GM21360 (cell line): ENCODE results near the gene ZNF283.
A peak's percentile ranks its signal among the peaks of the same experiment; 100 is the strongest.

ENCODE experiments used
- ATAC-seq: cut with Tn5 transposase; IDR thresholded peaks from one replicate; pipeline ENCODE4 v1.9.1; 2021; ENCODE audit warnings: mild to moderate bottlenecking, moderate library complexity; ENCODE audit not compliant: unreplicated experiment

ZNF283 gene

DNA sequence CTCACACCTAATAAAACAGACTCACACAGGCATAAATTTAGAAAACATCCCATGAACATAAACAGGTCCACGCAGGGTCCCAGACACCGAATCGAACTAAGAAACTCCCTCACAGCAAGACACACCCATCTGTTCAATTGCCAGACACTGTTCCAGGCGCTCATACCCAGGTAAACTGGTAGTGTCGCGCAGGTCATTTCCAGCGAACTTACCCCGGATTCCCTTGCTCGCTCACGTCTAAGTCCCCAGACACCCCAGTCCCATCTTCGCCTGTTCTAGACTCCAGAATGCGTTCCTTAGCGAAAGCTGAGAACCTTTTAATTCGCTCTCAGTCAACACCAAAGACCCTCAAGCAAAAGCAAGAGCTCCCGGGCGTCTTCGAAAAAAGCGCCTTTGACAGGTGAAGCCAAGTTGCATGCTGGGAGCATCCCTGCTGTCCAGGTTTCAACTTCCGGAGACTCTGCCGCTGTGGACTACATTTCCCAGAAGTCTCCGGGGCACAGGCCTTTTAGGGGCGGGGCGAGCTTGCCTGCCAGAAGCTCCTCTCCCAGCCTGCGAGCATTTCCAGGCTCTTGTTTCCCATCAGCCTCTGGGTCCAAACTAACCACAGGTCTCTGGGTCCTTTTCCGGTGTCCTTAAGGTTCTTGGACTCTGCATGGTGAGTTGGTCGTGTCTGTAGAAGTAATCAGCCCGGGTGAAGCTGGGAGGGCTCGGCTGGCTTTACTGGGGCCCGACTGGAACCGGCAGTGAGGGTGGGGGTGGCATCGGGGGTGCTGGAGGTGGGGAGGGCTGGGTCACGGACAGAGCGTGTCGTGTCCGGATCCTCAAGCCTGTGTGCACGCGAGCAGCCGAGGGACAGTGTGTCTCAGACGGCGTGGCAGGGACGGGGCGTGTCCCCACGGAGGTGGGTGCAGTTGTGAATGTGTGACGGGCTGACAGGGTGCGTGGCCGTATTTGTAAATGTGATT is at the start of gene ZNF283:
ZNF283 (plus strand) TSS at position 535 of the 968 bp plus-strand sequence. CDS start 6,184 bp downstream, outside the sequence.
- peak; percentile 67 for ATAC-seq

- no peak for ATAC-seq
These were observed 48.5 kb upstream of the ZNF283 start for GRCh38 chr19:43778651-43779050.

DNA sequence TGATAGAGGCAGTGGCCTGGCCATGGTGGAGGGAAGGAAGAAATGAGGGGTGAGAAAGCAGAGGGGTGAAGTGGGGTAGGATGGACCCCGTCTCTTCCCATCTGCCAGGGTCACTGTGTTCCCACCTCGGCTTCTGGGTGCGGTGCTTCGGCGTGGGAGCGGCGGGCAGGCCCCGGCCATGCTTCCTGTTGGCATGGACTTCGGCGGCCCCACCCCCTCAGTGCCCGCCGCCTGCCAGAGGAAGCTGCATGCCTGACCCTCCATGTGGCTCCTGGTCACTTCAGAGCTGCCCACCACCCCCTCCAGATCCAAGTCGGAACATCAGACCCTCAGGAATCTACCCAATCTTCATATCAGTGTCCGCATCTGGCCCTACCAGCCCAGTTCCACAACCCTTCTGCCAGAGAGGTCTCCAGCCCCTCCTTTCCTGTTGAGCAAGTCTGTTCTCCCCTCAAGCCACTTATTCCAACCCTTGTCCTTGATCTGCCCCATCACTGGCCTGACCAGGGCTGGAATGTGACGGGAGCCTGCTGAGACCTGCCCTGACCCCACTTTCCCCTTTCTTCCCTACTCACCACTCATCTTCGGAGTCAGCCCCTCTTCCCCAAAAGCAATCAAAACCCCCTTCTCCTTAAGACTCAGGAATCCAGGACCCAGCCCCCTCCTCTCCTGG is 47.8 kb upstream of the ZNF283 start:
- no peak for ATAC-seq

GRCh38 chr19:43779820-43780219 is 47.3 kb upstream of the ZNF283 start:
- no peak for ATAC-seq

- no peak for ATAC-seq
These were observed 46.2 kb upstream of the ZNF283 start, which contains the start of gene KCNN4 for GRCh38 chr19:43780706-43781525. TSS of gene KCNN4 (minus strand) at chr19:43780973. CDS start at chr19:43780861, 112 bp downstream.

DNA sequence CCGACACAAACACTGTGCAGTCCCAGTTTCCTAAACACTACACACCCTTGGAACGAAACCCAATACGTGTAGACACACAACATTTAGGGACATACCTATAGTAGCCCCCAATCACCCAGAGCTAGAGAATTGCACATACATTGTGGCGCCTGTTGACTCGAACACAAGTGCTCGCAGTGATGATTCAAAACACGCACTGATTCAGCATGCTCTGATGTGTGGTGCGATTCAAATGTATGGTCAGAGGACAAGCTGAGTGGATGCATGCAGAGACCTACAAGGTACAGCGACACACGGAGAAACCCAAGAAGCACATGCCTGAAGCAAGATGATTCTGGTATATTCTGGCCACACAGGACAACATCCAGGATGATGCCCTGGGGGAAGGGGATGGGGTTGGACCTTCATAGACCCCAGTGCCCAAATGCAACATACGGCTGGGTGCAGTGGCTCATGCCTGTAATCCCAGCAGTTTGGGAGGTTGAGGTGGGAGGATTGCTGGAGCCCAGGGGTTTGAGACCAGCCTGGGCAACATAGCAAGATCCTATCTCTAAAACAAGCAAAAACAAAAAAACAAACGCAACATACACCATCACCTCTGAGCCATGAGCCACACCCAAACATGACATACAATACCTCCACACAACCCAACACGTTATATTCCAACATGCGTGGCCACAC is 45.4 kb upstream of the ZNF283 start:
- no peak for ATAC-seq

GRCh38 chr19:43782311-43782660 is 44.8 kb upstream of the ZNF283 start:
- no peak for ATAC-seq

DNA sequence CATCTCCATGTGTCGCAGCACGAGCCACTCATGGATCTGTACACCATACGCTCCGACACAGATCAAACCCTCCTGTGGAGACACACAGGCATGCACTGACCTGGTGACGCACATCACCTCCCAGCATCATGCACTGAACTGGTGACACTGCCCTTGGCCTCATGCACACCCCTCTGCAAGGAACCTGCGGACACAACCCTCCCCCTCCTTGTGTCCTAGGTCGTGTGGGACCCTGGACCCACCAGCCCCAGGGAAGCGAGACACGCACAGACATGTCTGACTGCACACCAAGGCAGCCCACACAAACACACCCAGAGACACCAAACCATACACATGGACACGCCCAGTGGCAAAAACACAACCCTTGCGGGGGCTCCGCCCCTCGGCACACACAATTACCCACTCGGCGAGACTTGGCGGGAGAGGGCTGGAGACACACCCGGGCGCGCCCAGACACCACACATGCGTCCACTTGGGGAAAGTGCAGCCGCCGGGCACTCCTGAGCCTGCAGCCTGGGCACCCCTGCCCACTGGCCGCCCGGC is 44.4 kb upstream of the ZNF283 start:
- ATAC-seq, result no peak

DNA sequence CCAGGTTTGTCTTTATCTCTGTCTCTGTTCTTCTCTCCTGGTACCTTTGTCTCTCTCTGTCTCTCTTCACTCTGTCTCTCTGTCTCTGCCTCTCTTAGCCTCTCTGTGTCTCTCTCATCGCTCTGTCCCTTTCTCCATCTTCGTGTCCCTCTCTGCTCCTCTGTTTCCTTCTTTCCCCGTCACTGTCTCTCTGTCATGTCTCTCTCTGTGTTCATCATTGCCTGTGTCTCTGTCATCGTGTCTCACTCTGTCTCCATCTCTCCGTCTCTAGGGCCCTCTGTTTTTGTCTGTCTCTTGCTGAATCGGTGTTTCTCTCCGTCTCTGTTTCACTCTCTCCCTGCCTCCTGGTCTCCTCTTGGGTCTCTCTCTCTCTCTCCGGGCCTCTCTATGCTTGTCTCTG is 43.5 kb upstream of the ZNF283 start:
- ATAC-seq, result no peak

- no peak for ATAC-seq
These were observed 42.7 kb upstream of the ZNF283 start for GRCh38 chr19:43784241-43784980.

DNA sequence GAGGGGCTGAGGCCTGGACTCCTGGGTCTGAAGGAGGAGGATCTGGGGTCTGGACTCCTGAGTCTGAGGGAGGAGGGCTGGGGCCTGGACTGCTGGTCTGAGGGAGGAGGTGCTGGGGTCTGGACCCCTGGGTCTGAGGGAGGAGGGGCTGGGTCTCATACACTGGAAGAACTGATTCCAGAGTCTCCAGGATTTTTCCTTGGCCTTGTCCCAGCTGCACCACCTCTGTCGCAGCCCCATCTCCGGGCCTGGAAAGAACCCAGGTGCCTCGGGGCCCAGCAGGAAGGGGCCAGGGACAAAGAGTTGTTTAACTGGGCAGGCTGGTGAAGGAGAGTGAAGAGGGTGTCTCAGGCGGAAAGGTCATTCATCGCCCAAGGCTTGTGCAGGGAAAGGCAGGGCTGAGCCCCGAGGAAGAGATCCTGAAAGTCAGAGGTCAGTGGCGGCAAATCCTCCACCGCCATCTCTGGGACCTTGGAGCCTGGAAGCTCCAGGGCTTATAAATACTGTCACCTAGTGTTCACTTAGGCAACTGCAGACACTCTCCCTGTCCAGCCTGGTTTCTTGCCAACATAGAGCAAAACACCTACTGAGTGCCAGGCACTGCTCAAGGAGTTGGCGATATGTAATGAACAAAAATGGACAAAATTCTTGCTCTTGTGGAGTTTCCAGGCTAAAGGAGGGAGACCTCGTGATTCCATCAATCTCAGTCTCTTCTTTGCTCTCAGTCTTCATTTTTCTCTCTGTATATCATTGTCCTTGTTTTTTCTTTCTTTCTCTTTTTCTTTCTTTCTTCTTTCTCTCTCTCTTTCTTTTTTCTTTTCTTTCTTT is 41.9 kb upstream of the ZNF283 start:
- no peak for ATAC-seq

GRCh38 chr19:43786665-43787064 is 40.5 kb upstream of the ZNF283 start:
- no peak for ATAC-seq

GRCh38 chr19:43789029-43789428 is 38.1 kb upstream of the ZNF283 start:
- no peak for ATAC-seq

- no peak for ATAC-seq
These were observed 36.5 kb upstream of the ZNF283 start for GRCh38 chr19:43790587-43790986.

DNA sequence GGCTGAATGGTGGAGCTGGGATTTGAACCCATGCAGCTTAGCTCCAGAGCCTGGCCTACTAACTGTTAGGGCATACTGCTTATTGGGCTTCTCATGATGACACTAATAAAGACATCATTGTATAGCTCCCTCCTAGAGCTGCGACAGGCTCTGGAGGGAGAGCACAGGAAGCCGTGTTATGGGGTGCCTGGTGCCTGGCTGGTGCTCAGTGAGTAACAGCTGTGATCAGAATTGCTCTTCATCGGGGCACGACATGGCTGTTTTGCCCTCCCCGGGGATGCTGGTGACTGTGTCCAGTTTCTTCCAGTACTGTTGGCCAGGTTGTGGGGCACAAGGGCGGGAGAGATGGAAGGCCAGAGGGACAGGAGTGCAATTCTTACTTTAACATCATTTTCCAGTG is 30.0 kb upstream of the ZNF283 start:
- ATAC-seq, result no peak

GRCh38 chr19:43797556-43797955 is 29.6 kb upstream of the ZNF283 start:
- no peak for ATAC-seq

DNA sequence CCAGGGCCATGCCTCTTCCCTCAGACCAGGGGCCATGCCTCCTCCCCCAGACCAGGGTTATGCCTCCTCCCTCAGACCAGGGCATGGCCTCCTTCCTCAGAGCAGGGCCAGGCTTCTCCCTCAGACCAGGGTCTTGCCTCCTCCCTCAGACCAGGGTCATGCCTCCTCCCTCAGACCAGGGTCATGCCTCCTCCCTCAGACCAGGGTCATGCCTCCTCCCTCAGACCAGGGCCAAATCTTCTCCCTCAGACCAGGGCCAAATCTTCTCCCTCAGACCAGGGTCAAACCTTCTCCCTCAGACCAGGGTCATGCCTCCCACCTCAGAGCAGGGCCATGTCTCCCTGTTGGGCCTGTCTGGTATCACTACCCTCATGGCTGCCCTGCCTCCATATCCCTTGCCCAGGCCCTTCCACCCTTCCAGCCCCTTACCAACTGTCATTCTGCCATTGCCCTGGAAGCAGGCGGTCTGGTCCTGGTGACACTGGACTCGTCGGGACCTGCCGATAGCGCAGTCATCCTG is 29.0 kb upstream of the ZNF283 start:
- no peak for ATAC-seq
